SK-N-SH (cell line): ENCODE measurements around the gene VWA3B. TPM values are rescaled to one million over a fixed set of nuclear protein-coding genes. Genes with fewer than 3 reads are reported as not detected.

ENCODE experiments used
- CTCF ChIA-PET: fragments of 300-600, 350-600 bp; formaldehyde crosslinking; extraction: SDS; loops from one replicate; lab custom pipeline; 2021; lab: Yijun Ruan, JAX
- POLR2A ChIA-PET: fragments of 350-600 bp; sonication (Branson Sonifier 250); formaldehyde crosslinking; extraction: SDS; loops from one replicate; lab custom pipeline; 2020; ENCODE audit warnings: antibody characterized with exemption, inconsistent platforms; lab: Yijun Ruan, JAX
- DNase-seq: peaks from one replicate; pipeline ENCODE4 v3.0.0; 2012
- H2AFZ ChIP-seq: fragments of 200-600 bp; sonication (generic); 2 replicates; pipeline ENCODE4 v1.8.1; 2016; ENCODE audit warnings: antibody characterized with exemption, mild to moderate bottlenecking, low read depth
- H3F3A ChIP-seq: fragments of 200-600 bp; sonication (generic); replicated peaks from 2 replicates; pipeline ENCODE3; 2016; ENCODE audit warnings: antibody characterized with exemption, mild to moderate bottlenecking; ENCODE audit not compliant: insufficient read depth
- H3K27ac ChIP-seq, 2 experiments: fragments of 200-500 bp in 1 of 2; fragments of 200-600 bp in 1 of 2; sonication (Bioruptor generic) in 1 of 2; sonication (generic), shearing (Covaris generic) in 1 of 2; 2 replicates each; pipeline versions ENCODE4 v1.5.1 to v1.6.1; 2014 to 2016; ENCODE audit warnings: low read depth in 2 of 2, inconsistent platforms in 1 of 2, low read length in 1 of 2, mild to moderate bottlenecking in 1 of 2, mixed read lengths in 1 of 2
- H3K27me3 ChIP-seq: fragments of 200-600 bp; sonication (generic), shearing (Covaris generic); 2 replicates; pipeline ENCODE4 v1.6.1; 2016; ENCODE audit warnings: mixed run types; ENCODE audit not compliant: insufficient read depth
- H3K36me3 ChIP-seq, 2 experiments: fragments of 200-500 bp in 1 of 2; fragments of 200-600 bp in 1 of 2; sonication (Bioruptor generic) in 1 of 2; sonication (generic) in 1 of 2; replicated peaks in 1 of 2; 2 replicates each; pipeline versions ENCODE3 to v1.5.1; 2014 to 2016; ENCODE audit warnings: low read length in 1 of 2, mild to moderate bottlenecking in 1 of 2; ENCODE audit not compliant: insufficient read depth in 2 of 2, control insufficient read depth in 1 of 2
- H3K4me1 ChIP-seq, 2 experiments: fragments of 200-500 bp in 1 of 2; fragments of 200-600 bp in 1 of 2; sonication (Bioruptor generic) in 1 of 2; sonication (generic), shearing (Covaris generic) in 1 of 2; 2 replicates each; pipeline versions ENCODE4 v1.5.1 to v1.6.1; 2014 to 2016; ENCODE audit warnings: low read depth in 1 of 2, low read length in 1 of 2, mixed run types in 1 of 2; ENCODE audit not compliant: insufficient read depth in 2 of 2, control insufficient read depth in 1 of 2
- H3K4me2 ChIP-seq: fragments of 200-600 bp; sonication (generic), shearing (Covaris generic); 2 replicates; pipeline ENCODE4 v1.6.1; 2017; ENCODE audit warnings: mixed run types
- H3K4me3 ChIP-seq, 2 experiments: fragments of 200-500 bp in 1 of 2; fragments of 200-600 bp in 1 of 2; sonication (Bioruptor generic) in 1 of 2; sonication (generic), shearing (Covaris generic) in 1 of 2; 2 replicates each; pipeline versions ENCODE4 v1.5.1 to v1.8.1; 2014 to 2016; ENCODE audit warnings: low read depth in 2 of 2, inconsistent platforms in 1 of 2, low read length in 1 of 2, mild to moderate bottlenecking in 1 of 2, mixed read lengths in 1 of 2, moderate library complexity in 1 of 2
- H3K79me2 ChIP-seq: fragments of 200-600 bp; sonication (generic); 2 replicates; pipeline ENCODE4 v1.8.1; 2017; ENCODE audit warnings: mild to moderate bottlenecking; ENCODE audit not compliant: insufficient read depth
- H3K9ac ChIP-seq: fragments of 200-600 bp; sonication (generic); 2 replicates; pipeline ENCODE4 v1.6.1; 2017; ENCODE audit warnings: mixed run types
- H3K9me2 ChIP-seq: fragments of 200-600 bp; sonication (generic); 2 replicates; pipeline ENCODE4 v1.6.1; 2017; ENCODE audit warnings: mixed run types
- H3K9me3 ChIP-seq: fragments of 200-600 bp; sonication (generic); 2 replicates; pipeline ENCODE4 v1.6.1; 2017; ENCODE audit warnings: mixed run types, mild to moderate bottlenecking, moderate library complexity
- H4K20me1 ChIP-seq: fragments of 200-600 bp; sonication (generic); 2 replicates; pipeline ENCODE4 v1.6.1; 2017; ENCODE audit warnings: mild to moderate bottlenecking, mixed run types; ENCODE audit not compliant: insufficient read depth
- CHD2 ChIP-seq: fragments of 150-350 bp; IDR thresholded peaks from 2 replicates; pipeline ENCODE4 v1.6.1; 2018; ENCODE audit warnings: low read length; ENCODE audit not compliant: partially characterized antibody
- EZH2phosphoT487 ChIP-seq: fragments of 200-600 bp; sonication (generic); IDR thresholded peaks from 2 replicates; pipeline ENCODE4 v1.6.1; 2017; ENCODE audit warnings: low read depth, mixed run types, mild to moderate bottlenecking, antibody characterized with exemption, moderate library complexity, borderline replicate concordance
- FOXM1 ChIP-seq: IDR thresholded peaks from 2 replicates; pipeline ENCODE4 v1.4.0; 2012; ENCODE audit warnings: low read depth, mild to moderate bottlenecking
- GABPA ChIP-seq: IDR thresholded peaks from 2 replicates; pipeline ENCODE4 v1.4.0; 2012; ENCODE audit warnings: low read depth, mild to moderate bottlenecking
- GATA2 ChIP-seq: sonication (generic); formaldehyde crosslinking; IDR thresholded peaks from 2 replicates; pipeline ENCODE4 v1.5.0; 2020; ENCODE audit warnings: mild to moderate bottlenecking, missing genetic modification reagents
- MXI1 ChIP-seq: IDR thresholded peaks from 2 replicates; pipeline ENCODE4 v1.6.1; 2012; ENCODE audit warnings: mild to moderate bottlenecking, low read depth, low read length, improper control_type of control experiment
- POLR2AphosphoS5 ChIP-seq: IDR thresholded peaks from 2 replicates; pipeline ENCODE4 v1.6.1; 2012; ENCODE audit warnings: low read depth, low read length
- RAD21 ChIP-seq: IDR thresholded peaks from 2 replicates; pipeline ENCODE4 v1.6.1; 2012; ENCODE audit warnings: mild to moderate bottlenecking, low read length
- RCOR1 ChIP-seq: fragments of 150-350 bp; IDR thresholded peaks from 2 replicates; pipeline ENCODE4 v1.6.1; 2017; ENCODE audit warnings: antibody characterized with exemption, low read length
- RFX5 ChIP-seq: IDR thresholded peaks from 2 replicates; pipeline ENCODE4 v1.6.1; 2012; ENCODE audit warnings: mild to moderate bottlenecking, improper control_type of control experiment, low read length
- RXRA ChIP-seq: IDR thresholded peaks from 2 replicates; pipeline ENCODE4 v1.4.0; 2012; ENCODE audit warnings: low read depth, mild to moderate bottlenecking, borderline replicate concordance
- TCF12 ChIP-seq: IDR thresholded peaks from 2 replicates; pipeline ENCODE4 v1.4.0; 2012
- TEAD4 ChIP-seq: IDR thresholded peaks from 2 replicates; pipeline ENCODE4 v1.4.0; 2012; ENCODE audit warnings: mild to moderate bottlenecking, borderline replicate concordance; ENCODE audit not compliant: insufficient read depth
- YY1 ChIP-seq: IDR thresholded peaks from 2 replicates; pipeline ENCODE4 v1.4.0; 2012; ENCODE audit warnings: low read depth, mild to moderate bottlenecking
- WGBS: methylation state at CpG from one replicate; pipeline ENCODE4 v1.1.6; 2017; ENCODE audit warnings: low lambda C conversion rate; 5-methylcytosine and 5-hydroxymethylcytosine counted together
- polyA plus RNA-seq, 3 experiments: library from polyadenylated mRNA; depleted of rRNA; stranded (reverse); fragments of >200 nt; gene quantifications; 2 replicates each; pipeline ENCODE4 v1.2.3, GENCODE V29; 2012
- TF ChIP-seq, protein P1 (sequence below): IDR thresholded peaks from 2 replicates; pipeline ENCODE4 v1.6.1; 2012; ENCODE audit warnings: mild to moderate bottlenecking, low read depth, low read length, moderate library complexity
- TF ChIP-seq, protein P2 (sequence below): IDR thresholded peaks from 2 replicates; pipeline ENCODE4 v1.4.0; 2012; ENCODE audit warnings: low read depth
- TF ChIP-seq, protein P3 (sequence below): IDR thresholded peaks from 2 replicates; pipeline ENCODE4 v1.4.0; 2012; ENCODE audit warnings: low read depth, borderline replicate concordance
- TF ChIP-seq, protein P4 (sequence below): fragments of 200-600 bp; sonication (generic); IDR thresholded peaks from 2 replicates; pipeline ENCODE4 v1.6.1; 2017; ENCODE audit warnings: antibody characterized with exemption, mild to moderate bottlenecking, moderate library complexity
- TF ChIP-seq, protein P5 (sequence below): IDR thresholded peaks from 2 replicates; pipeline ENCODE4 v1.4.0; 2012; ENCODE audit warnings: low read depth, borderline replicate concordance

Gene VWA3B
- polyA plus RNA-seq, 1 of the 3 experiments (the other 2 are of a cell fraction), result not detected

DNA sequence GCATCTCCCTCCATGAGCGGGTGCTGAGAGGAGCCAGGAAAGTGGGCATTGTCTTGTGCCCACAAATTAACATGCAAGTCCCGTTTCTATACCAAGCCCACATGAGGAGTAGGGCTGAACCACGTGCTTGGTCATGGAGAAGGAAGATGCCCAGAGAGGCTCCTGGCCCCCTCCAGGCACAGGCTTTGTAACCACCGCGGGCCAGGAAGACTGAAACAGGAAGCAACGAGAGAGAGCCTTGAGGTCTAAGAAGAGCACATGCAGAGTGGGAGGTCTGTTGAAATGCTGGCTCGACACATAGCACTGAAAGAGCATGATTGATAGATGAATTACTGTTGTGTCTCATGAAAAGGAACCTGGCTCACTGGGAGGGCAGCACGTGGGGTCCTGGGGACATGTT is 36.3 kb downstream of the VWA3B start:
- H3K9me3 ChIP-seq, result no peaks in the 10 kb centered on the region
- DNase-seq, result no peak
- no peak overlapping the region for H3K27ac ChIP-seq
- H3F3A ChIP-seq, result no peaks in the 10 kb centered on the region
- TF ChIP-seq MXI1 (no peak), FOXM1 (no peak), TCF12 (no peak), CHD2 (no peak), GATA2 (CRISPR knock-in tag) (no peak), POLR2AphosphoS5 (no peak), EZH2phosphoT487 (no peak), TEAD4 (no peak), RFX5 (no peak), YY1 (no peak), RCOR1 (no peak), RXRA (no peak), RAD21 (no peak)
- TF ChIP-seq, protein P1, sequence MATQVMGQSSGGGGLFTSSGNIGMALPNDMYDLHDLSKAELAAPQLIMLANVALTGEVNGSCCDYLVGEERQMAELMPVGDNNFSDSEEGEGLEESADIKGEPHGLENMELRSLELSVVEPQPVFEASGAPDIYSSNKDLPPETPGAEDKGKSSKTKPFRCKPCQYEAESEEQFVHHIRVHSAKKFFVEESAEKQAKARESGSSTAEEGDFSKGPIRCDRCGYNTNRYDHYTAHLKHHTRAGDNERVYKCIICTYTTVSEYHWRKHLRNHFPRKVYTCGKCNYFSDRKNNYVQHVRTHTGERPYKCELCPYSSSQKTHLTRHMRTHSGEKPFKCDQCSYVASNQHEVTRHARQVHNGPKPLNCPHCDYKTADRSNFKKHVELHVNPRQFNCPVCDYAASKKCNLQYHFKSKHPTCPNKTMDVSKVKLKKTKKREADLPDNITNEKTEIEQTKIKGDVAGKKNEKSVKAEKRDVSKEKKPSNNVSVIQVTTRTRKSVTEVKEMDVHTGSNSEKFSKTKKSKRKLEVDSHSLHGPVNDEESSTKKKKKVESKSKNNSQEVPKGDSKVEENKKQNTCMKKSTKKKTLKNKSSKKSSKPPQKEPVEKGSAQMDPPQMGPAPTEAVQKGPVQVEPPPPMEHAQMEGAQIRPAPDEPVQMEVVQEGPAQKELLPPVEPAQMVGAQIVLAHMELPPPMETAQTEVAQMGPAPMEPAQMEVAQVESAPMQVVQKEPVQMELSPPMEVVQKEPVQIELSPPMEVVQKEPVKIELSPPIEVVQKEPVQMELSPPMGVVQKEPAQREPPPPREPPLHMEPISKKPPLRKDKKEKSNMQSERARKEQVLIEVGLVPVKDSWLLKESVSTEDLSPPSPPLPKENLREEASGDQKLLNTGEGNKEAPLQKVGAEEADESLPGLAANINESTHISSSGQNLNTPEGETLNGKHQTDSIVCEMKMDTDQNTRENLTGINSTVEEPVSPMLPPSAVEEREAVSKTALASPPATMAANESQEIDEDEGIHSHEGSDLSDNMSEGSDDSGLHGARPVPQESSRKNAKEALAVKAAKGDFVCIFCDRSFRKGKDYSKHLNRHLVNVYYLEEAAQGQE, result no peak
- TF ChIP-seq, protein P2, sequence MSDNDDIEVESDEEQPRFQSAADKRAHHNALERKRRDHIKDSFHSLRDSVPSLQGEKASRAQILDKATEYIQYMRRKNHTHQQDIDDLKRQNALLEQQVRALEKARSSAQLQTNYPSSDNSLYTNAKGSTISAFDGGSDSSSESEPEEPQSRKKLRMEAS, result no peak
- TF ChIP-seq, protein P3, sequence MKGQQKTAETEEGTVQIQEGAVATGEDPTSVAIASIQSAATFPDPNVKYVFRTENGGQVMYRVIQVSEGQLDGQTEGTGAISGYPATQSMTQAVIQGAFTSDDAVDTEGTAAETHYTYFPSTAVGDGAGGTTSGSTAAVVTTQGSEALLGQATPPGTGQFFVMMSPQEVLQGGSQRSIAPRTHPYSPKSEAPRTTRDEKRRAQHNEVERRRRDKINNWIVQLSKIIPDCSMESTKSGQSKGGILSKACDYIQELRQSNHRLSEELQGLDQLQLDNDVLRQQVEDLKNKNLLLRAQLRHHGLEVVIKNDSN, result no peak
- no peaks in the 10 kb centered on the region for H3K4me1 ChIP-seq
- H2AFZ ChIP-seq, result no peak overlapping the region
- CTCF ChIA-PET, result no interaction called here
- no peaks in the 10 kb centered on the region for H3K36me3 ChIP-seq
- H3K27me3 ChIP-seq, result peaks cover 14% of the 10 kb centered on the region; the same call in 1 of the 2 replicates
- H3K9me2 ChIP-seq, result no peaks in the 10 kb centered on the region
- no peak overlapping the region for H3K9ac ChIP-seq
- no peaks in the 10 kb centered on the region for H4K20me1 ChIP-seq
- no peak overlapping the region for H3K4me2 ChIP-seq
- no peaks in the 10 kb centered on the region for H3K79me2 ChIP-seq
- WGBS, result 28% methylated on average over 8 of the region's 8 CpGs
- H3K4me3 ChIP-seq, result no peak overlapping the region
- POLR2A ChIA-PET, result no interaction called here

DNA sequence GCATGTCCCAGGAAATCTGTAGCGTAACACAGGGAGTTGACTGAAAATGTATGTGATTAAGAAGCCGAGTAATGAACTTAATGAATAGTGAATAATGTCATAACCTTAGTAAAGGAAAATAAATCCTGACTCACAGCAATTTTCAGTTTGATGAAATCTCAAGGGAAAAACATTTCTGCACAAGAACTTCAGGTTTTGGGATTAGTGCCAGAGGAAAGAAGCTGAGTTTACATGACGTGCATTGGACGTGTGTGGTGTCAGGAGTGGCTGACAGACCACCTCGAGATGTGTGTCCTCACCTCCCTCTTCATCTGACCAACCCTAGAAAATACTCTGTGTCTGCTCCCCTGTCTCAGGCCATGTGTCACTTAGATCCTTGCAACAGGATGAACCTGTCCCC is 39.1 kb downstream of the VWA3B start:
- 44% methylated on average over 5 of the region's 5 CpGs for WGBS
- TF ChIP-seq, protein P3, result no peak
- TF ChIP-seq GABPA (no peak), YY1 (no peak), RCOR1 (no peak), EZH2phosphoT487 (no peak)
- TF ChIP-seq, protein P4, sequence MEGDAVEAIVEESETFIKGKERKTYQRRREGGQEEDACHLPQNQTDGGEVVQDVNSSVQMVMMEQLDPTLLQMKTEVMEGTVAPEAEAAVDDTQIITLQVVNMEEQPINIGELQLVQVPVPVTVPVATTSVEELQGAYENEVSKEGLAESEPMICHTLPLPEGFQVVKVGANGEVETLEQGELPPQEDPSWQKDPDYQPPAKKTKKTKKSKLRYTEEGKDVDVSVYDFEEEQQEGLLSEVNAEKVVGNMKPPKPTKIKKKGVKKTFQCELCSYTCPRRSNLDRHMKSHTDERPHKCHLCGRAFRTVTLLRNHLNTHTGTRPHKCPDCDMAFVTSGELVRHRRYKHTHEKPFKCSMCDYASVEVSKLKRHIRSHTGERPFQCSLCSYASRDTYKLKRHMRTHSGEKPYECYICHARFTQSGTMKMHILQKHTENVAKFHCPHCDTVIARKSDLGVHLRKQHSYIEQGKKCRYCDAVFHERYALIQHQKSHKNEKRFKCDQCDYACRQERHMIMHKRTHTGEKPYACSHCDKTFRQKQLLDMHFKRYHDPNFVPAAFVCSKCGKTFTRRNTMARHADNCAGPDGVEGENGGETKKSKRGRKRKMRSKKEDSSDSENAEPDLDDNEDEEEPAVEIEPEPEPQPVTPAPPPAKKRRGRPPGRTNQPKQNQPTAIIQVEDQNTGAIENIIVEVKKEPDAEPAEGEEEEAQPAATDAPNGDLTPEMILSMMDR, result no peak
- TF ChIP-seq, protein P5, sequence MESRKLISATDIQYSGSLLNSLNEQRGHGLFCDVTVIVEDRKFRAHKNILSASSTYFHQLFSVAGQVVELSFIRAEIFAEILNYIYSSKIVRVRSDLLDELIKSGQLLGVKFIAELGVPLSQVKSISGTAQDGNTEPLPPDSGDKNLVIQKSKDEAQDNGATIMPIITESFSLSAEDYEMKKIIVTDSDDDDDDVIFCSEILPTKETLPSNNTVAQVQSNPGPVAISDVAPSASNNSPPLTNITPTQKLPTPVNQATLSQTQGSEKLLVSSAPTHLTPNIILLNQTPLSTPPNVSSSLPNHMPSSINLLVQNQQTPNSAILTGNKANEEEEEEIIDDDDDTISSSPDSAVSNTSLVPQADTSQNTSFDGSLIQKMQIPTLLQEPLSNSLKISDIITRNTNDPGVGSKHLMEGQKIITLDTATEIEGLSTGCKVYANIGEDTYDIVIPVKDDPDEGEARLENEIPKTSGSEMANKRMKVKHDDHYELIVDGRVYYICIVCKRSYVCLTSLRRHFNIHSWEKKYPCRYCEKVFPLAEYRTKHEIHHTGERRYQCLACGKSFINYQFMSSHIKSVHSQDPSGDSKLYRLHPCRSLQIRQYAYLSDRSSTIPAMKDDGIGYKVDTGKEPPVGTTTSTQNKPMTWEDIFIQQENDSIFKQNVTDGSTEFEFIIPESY, result no peak

More for the DNA sequence above, 39.1 kb downstream of the VWA3B start:
- ChIA-PET POLR2A (no interaction called here), CTCF (no interaction called here)
- H3K79me2 ChIP-seq, result no peaks in the 10 kb centered on the region
- no peak overlapping the region for H3K9ac ChIP-seq
- H3K4me2 ChIP-seq, result no peak overlapping the region
- H3K4me3 ChIP-seq, result no peak overlapping the region
- DNase-seq, result no peak
- H3K4me1 ChIP-seq, result no peaks in the 10 kb centered on the region
- no peak overlapping the region for H2AFZ ChIP-seq
- H3F3A ChIP-seq, result no peaks in the 10 kb centered on the region
- H3K9me2 ChIP-seq, result no peaks in the 10 kb centered on the region
- H3K36me3 ChIP-seq, result no peaks in the 10 kb centered on the region
- H3K27me3 ChIP-seq, result peaks cover 14% of the 10 kb centered on the region; the same call in 1 of the 2 replicates
- no peaks in the 10 kb centered on the region for H4K20me1 ChIP-seq
- H3K9me3 ChIP-seq, result no peaks in the 10 kb centered on the region
- no peak overlapping the region for H3K27ac ChIP-seq
